OCI-LY3 (cell line): Measurements from ENCODE around the gene PCSK4.

Experiments used
- H2AFZ ChIP-seq: fragments of 200-600, 300-600 bp; shearing (Covaris generic); 2 replicates; pipeline ENCODE4 v1.6.0; 2014; ENCODE audit warnings: antibody characterized with exemption, low read depth, low read length
- H3K27ac ChIP-seq: fragments of 200-600, 300-600 bp; sonication (generic); 2 replicates; pipeline ENCODE4 v1.5.1; 2014; ENCODE audit warnings: mild to moderate bottlenecking, low read length, moderate library complexity, mixed read lengths
- H3K27me3 ChIP-seq: fragments of 200-600, 300-600 bp; sonication (generic); 2 replicates; pipeline ENCODE4 v1.6.1; 2014; ENCODE audit warnings: low read depth, low read length, mixed read lengths
- H3K36me3 ChIP-seq: fragments of 200-600, 300-600 bp; sonication (generic); replicated peaks from 2 replicates; pipeline ENCODE3; 2014; ENCODE audit warnings: low read depth, low read length, mixed read lengths
- H3K4me1 ChIP-seq: fragments of 300-600, 200-600 bp; sonication (generic); 2 replicates; pipeline ENCODE4 v1.6.1; 2014; ENCODE audit warnings: low read length, mixed read lengths
- H3K4me2 ChIP-seq: fragments of 200-600, 300-600 bp; sonication (generic); 2 replicates; pipeline ENCODE4 v1.6.1; 2014; ENCODE audit warnings: low read length, mixed read lengths
- H3K4me3 ChIP-seq: fragments of 300-600, 200-600 bp; sonication (generic); 2 replicates; pipeline ENCODE4 v1.5.1; 2014; ENCODE audit warnings: antibody characterized with exemption, mild to moderate bottlenecking, low read length, moderate library complexity
- H3K79me2 ChIP-seq: fragments of 300-600, 200-600 bp; shearing (Covaris generic); 2 replicates; pipeline ENCODE4 v1.6.1; 2014; ENCODE audit warnings: mild to moderate bottlenecking, low read length, mixed read lengths
- H3K9ac ChIP-seq: fragments of 300-600, 200-600 bp; shearing (Covaris generic); 2 replicates; pipeline ENCODE4 v1.6.0; 2014; ENCODE audit warnings: mild to moderate bottlenecking, low read length, moderate library complexity
- H3K9me3 ChIP-seq: fragments of 200-600, 300-600 bp; shearing (Covaris generic); 2 replicates; pipeline ENCODE4 v1.6.1; 2014; ENCODE audit warnings: low read length, mixed read lengths; ENCODE audit not compliant: insufficient read depth
- H4K20me1 ChIP-seq: fragments of 200-600, 300-600 bp; sonication (generic); 2 replicates; pipeline ENCODE4 v1.6.1; 2016; ENCODE audit warnings: low read length, mixed read lengths; ENCODE audit not compliant: insufficient read depth
- EZH2phosphoT487 ChIP-seq: fragments of 200-600 bp; shearing (Covaris generic); IDR thresholded peaks from 2 replicates; pipeline ENCODE4 v1.6.1; 2018; ENCODE audit warnings: antibody characterized with exemption, mixed run types, low read depth
- TF ChIP-seq, protein P1 (sequence below): fragments of 200-600, 300-600 bp; sonication (generic); IDR thresholded peaks from 2 replicates; pipeline ENCODE4 v1.5.1; 2014; ENCODE audit warnings: antibody characterized with exemption, low read length, low read depth

PCSK4 gene

DNA sequence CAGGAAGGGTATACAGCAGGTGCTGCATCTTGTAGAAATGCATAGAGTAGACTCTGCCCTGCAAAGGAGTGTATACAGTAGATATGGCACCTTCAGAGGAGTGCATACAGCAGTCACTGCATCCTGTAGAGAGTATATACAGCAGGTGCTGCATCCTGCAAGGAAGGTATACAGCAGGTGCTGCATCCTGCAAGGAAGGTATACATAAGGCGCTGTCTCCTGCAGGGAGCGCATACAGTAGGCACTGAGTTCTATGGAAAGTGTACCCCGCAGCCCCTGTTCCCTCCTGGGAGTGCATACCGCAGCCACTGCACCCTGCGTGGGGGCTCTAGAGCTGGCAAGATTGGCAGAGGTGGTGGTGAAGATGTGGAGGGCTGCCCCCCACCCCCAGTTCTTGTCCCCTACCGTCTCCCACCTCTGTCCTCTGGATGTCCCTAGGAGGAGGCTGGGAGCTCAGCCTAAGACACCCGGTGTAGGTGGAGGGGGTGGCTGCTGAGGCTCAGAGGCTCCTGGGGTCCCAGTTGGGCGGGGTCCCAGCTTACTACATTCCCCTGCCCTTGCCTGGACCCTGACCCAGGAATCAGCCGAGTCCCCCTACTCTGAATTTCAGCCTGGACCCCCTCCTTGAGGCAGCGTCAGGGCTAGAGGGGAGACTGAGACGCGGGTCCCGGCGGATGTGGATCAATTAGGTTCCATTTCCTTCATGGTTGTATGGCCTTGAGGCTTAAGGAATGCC lies 25.0 kb upstream of the PCSK4 start:
- TF ChIP-seq, protein P1, sequence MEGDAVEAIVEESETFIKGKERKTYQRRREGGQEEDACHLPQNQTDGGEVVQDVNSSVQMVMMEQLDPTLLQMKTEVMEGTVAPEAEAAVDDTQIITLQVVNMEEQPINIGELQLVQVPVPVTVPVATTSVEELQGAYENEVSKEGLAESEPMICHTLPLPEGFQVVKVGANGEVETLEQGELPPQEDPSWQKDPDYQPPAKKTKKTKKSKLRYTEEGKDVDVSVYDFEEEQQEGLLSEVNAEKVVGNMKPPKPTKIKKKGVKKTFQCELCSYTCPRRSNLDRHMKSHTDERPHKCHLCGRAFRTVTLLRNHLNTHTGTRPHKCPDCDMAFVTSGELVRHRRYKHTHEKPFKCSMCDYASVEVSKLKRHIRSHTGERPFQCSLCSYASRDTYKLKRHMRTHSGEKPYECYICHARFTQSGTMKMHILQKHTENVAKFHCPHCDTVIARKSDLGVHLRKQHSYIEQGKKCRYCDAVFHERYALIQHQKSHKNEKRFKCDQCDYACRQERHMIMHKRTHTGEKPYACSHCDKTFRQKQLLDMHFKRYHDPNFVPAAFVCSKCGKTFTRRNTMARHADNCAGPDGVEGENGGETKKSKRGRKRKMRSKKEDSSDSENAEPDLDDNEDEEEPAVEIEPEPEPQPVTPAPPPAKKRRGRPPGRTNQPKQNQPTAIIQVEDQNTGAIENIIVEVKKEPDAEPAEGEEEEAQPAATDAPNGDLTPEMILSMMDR: no peak
- no peak for TF ChIP-seq EZH2phosphoT487
- Histone ChIP-seq H3K4me3 (no peak overlapping the region), H2AFZ (no peak overlapping the region), H3K4me1 (no peaks in the 10 kb centered on the region), H3K27ac (no peak overlapping the region), H3K36me3 (no peaks in the 10 kb centered on the region), H4K20me1 (no peaks in the 10 kb centered on the region), H3K4me2 (no peak overlapping the region), H3K9me3 (no peaks in the 10 kb centered on the region), H3K27me3 (no peaks in the 10 kb centered on the region), H3K9ac (no peak overlapping the region), H3K79me2 (no peaks in the 10 kb centered on the region)

- Histone ChIP-seq H3K9ac (no peak overlapping the region), H3K9me3 (no peaks in the 10 kb centered on the region), H3K4me1 (no peaks in the 10 kb centered on the region), H3K4me2 (no peak overlapping the region), H3K79me2 (no peaks in the 10 kb centered on the region), H3K27ac (no peak overlapping the region), H3K36me3 (no peaks in the 10 kb centered on the region), H3K27me3 (no peaks in the 10 kb centered on the region), H2AFZ (no peak overlapping the region), H4K20me1 (no peaks in the 10 kb centered on the region), H3K4me3 (no peak overlapping the region)
- TF ChIP-seq EZH2phosphoT487: no peak
- TF ChIP-seq, protein P1: no peak
These were observed 24.1 kb upstream of the PCSK4 start for GRCh38 chr19:1514295-1514661.

DNA sequence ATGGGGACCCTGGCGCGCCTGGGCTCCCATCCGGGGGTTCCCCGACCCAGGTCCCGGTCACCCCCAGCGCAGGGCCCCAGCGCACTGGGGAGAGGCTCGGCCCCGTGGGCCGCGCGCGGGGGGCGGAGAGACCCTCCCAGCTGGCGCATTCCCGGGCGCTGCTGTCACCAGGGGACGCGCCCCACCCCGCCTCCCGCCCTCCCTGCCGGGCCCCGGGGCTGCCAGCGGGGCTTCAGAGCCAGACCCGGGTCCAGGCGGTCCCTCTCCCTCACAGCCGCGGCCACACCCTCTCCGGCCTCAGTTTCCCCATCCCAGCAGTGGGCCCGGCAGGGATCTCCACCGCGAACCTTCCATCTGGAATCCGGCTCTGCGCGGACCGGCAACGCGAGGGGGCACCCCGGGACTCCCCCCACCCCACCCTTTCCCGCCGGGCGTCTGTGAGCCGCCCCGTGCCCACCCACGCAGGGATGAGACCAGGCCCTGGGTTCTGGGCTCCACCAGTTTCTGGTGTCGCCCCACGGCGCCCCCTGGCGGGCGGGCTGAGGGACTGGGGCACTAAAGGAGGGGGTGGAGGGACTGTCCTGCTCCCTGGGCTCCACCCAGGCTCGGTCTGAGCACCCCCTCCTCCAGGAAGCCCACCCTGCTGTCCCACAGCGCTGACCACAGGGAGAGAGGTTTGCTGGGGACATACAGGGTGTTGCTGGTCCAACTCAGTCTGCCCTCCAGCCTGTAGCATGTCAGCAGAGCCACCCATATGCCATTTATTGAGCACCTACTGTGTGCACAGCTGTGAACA lies 23.5 kb upstream of the PCSK4 start:
- Histone ChIP-seq H2AFZ (no peak overlapping the region), H3K4me1 (no peaks in the 10 kb centered on the region), H3K9me3 (no peaks in the 10 kb centered on the region), H3K9ac (0 out of 2 replicates have a peak overlapping the region, but pooled peaks have one; percentile 23), H3K79me2 (no peaks in the 10 kb centered on the region), H4K20me1 (no peaks in the 10 kb centered on the region), H3K27ac (no peak overlapping the region), H3K4me3 (peak overlapping the region; percentile 74), H3K36me3 (no peaks in the 10 kb centered on the region), H3K4me2 (peak overlapping the region; percentile 47), H3K27me3 (no peaks in the 10 kb centered on the region)
- TF ChIP-seq EZH2phosphoT487: no peak
- TF ChIP-seq, protein P1: peak; percentile 56

- Histone ChIP-seq H3K4me2 (peak within 1 kb of the TSS; percentile 47), H3K4me1 (no peaks in the 10 kb centered on the region), H3K79me2 (no peaks in the 10 kb centered on the region)
These were observed 22.7 kb upstream of the PCSK4 start, which contains the start of gene ADAMTSL5 for GRCh38 chr19:1512671-1513498. TSS of gene ADAMTSL5 (minus strand) at chr19:1513019. CDS start at chr19:1510943, 2,076 bp downstream.

More at GRCh38 chr19:1512671-1513498, 22.7 kb upstream of the PCSK4 start, which contains the start of gene ADAMTSL5:
- Histone ChIP-seq H2AFZ (no peak within 1 kb of the TSS), H3K36me3 (no peaks in the 10 kb centered on the region), H3K27ac (no peak within 1 kb of the TSS), H3K9me3 (no peaks in the 10 kb centered on the region), H3K4me3 (peak within 1 kb of the TSS; percentile 74), H4K20me1 (no peaks in the 10 kb centered on the region), H3K27me3 (no peaks in the 10 kb centered on the region), H3K9ac (peak within 1 kb of the TSS; percentile 23; the same call in 1 of the 2 replicates)
- TF ChIP-seq, protein P1: no peak
- TF ChIP-seq EZH2phosphoT487: no peak
